Ascending aorta (tissue), 2 donors: ENCODE results near the gene FBLN1. TPM values are rescaled to one million over a fixed set of nuclear protein-coding genes. Genes with fewer than 3 reads are reported as not detected.

ENCODE experiments used
- DNase-seq, 2 donors: peaks; one replicate each; pipeline ENCODE4 v3.0.0-alpha.2; 2019; ENCODE audit warnings: low spot score in 2 of 2
- H3K27ac ChIP-seq, 2 donors: fragments of 200-600 bp; sonication (generic); one replicate each; pipeline ENCODE4 v1.5.1; 2016 to 2017; ENCODE audit warnings: mild to moderate bottlenecking in 1 of 2
- H3K27me3 ChIP-seq: fragments of 200-600 bp; sonication (generic); one replicate; pipeline ENCODE4 v1.5.1; 2017
- H3K36me3 ChIP-seq, 2 donors: fragments of 200-600 bp; sonication (generic); one replicate each; pipeline ENCODE4 v1.5.1; 2016
- H3K4me1 ChIP-seq, 2 donors: fragments of 200-600 bp; sonication (generic); one replicate each; pipeline ENCODE4 v1.5.1; 2016 to 2017; ENCODE audit warnings: mild to moderate bottlenecking in 1 of 2
- H3K4me3 ChIP-seq, 2 donors: fragments of 200-600 bp; sonication (generic); one replicate each; pipeline ENCODE4 v1.5.1; 2016 to 2017; ENCODE audit warnings: mild to moderate bottlenecking in 1 of 2
- H3K9me3 ChIP-seq, 2 donors: fragments of 200-600 bp; sonication (generic); one replicate each; pipeline ENCODE4 v1.5.1; 2016
- CTCF ChIP-seq, 3 experiments: fragments of 200-600 bp in 2 of 3; fragments of 450-650 bp in 1 of 3; sonication (generic) in 2 of 3; IDR thresholded peaks; one replicate each; pipeline ENCODE4 v1.5.1; 2016 to 2019; ENCODE audit warnings: antibody characterized with exemption in 3 of 3, mild to moderate bottlenecking in 1 of 3, moderate library complexity in 1 of 3
- intact Hi-C: fragments of 100-400 bp; cut with DNase I; formaldehyde crosslinking; loops from one replicate; pipeline ENCODE4 v1.15.1; 2023
- total RNA-seq: library from RNA; depleted of rRNA; stranded (reverse); fragments of >200 nt; gene quantifications from one replicate; pipeline ENCODE4 v1.1.0, GENCODE V29; 2016

The FBLN1 gene
- total RNA-seq, 1 donor from 2014 or later, result 580 TPM

DNA sequence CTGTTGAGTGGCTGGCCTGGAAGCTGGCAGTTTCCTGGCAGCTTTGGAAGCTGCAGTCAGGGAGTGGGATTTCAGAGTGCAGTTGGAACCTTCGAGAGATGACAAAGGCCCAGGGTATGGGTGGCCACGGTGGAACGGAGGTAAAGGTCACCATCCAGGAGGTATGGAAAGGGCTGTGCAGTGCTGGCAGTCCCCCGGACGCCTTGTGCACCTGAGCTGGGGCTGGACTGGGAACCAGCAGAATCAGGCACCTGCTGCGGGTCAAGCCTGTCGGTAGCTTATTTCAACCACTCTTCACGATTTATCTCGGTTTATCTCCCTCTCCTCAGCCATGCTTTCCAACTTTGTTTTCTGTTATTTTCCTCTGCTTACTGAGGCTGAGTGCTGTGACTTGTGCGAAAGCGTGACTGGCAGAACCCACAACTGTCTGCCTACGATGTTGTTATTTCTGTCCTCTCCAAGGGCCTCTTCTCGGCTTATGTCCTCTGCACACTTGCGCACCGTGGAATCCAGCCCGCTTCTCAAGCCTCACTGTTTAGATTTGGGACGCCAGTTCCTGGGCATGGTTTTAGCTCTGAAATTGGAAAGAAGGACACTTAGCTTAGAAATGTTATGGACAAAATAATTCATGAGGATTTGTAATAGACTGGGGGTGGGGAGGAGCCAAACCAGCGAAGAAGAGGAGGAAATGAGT, 145.0 kb downstream of the FBLN1 start:
- no peak for DNase-seq
- Histone ChIP-seq H3K27me3 (no peaks in the 10 kb centered on the region), H3K27ac (no peak overlapping the region), H3K9me3 (no peaks in the 10 kb centered on the region), H3K4me1 (peaks cover 0 to 3% of the 10 kb centered on the region in 2 donors), H3K36me3 (no peaks in the 10 kb centered on the region), H3K4me3 (no peak overlapping the region)
- intact Hi-C loops, result loop anchor here (5.0 kb wide), 2 partner anchors 70 to 110 kb away; no protein-coding TSS in a partner anchor
- no peak for TF ChIP-seq CTCF (IDR thresholded peaks at IDR 0.05)

GRCh38 chr22:45648301-45649117, 145.8 kb downstream of the FBLN1 start:
- intact Hi-C loops, result loop anchor here (5.0 kb wide), 2 partner anchors 71 to 109 kb away; no protein-coding TSS in a partner anchor
- no peak overlapping the region for H3K4me3 ChIP-seq
- no peaks in the 10 kb centered on the region for H3K36me3 ChIP-seq
- no peak for DNase-seq
- no peak overlapping the region for H3K27ac ChIP-seq
- peaks cover 0 to 3% of the 10 kb centered on the region in 2 donors for H3K4me1 ChIP-seq
- no peak for TF ChIP-seq CTCF (IDR thresholded peaks at IDR 0.05)
- no peaks in the 10 kb centered on the region for H3K27me3 ChIP-seq
- H3K9me3 ChIP-seq, result no peaks in the 10 kb centered on the region

DNA sequence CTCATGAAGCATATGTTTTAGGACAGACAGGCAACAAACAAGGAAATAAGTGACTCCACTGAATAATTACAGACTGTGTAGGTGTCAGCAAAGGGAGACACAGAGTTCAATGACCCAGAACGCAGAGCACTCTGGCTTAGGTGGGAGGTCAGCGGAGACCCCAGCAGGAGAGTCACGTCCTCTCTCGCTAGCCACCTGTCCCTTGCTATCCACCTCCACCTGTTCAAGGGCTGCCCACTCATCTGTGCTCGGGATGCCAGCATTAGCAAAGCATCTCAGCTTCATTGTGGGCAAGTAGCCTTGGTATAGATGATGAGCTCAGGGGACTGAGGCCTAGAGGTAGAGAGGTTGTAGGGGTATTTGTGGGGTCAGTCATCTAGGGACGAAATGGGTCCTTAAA, 147.1 kb downstream of the FBLN1 start:
- Histone ChIP-seq H3K4me1 (peaks cover 0 to 3% of the 10 kb centered on the region in 2 donors), H3K9me3 (no peaks in the 10 kb centered on the region), H3K27me3 (no peaks in the 10 kb centered on the region), H3K4me3 (no peak overlapping the region), H3K36me3 (no peaks in the 10 kb centered on the region), H3K27ac (no peak overlapping the region)
- no peak for DNase-seq
- TF ChIP-seq CTCF (IDR thresholded peaks at IDR 0.05), result no peak
- intact Hi-C loops, result loop anchor here (5.0 kb wide), 2 partner anchors 73 to 107 kb away; no protein-coding TSS in a partner anchor

DNA sequence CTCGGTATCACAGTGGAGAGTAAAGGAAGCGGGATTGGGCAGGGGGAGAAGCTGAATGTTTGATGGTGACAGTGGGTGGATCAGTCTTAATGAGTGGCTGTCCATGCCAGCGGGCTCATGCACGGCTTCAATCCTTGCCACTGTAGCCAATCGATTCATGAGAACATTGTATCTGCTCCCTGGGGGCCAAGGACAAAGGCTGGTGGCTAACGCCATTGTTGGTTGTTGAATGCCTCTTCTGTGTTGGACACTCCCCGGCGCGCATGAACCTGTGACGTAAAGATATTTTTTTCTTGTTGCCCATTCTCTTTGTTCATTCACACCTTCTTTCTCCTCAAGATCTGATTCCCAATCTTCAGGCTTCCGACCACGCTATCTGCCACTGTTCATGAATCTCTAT, 148.0 kb downstream of the FBLN1 start:
- no peak overlapping the region for H3K4me3 ChIP-seq
- no peak for DNase-seq
- no peak overlapping the region for H3K27ac ChIP-seq
- H3K36me3 ChIP-seq, result no peaks in the 10 kb centered on the region
- intact Hi-C loops, result no loop called here
- TF ChIP-seq CTCF (IDR thresholded peaks at IDR 0.05), result no peak
- H3K9me3 ChIP-seq, result no peaks in the 10 kb centered on the region
- no peaks in the 10 kb centered on the region for H3K27me3 ChIP-seq
- peaks cover 0 to 2% of the 10 kb centered on the region in 2 donors for H3K4me1 ChIP-seq

Other genes with a start within 250 kb of the FBLN1 start
- gene UPK3A, start 217.9 kb upstream of the FBLN1 start, total RNA-seq, result not detected
- 23.5 TPM for gene FAM118A, start 192.9 kb upstream of the FBLN1 start, total RNA-seq
- not detected for gene SMC1B, start 89.3 kb upstream of the FBLN1 start, total RNA-seq
- gene RIBC2, start 89.2 kb upstream of the FBLN1 start, total RNA-seq, result not detected
- 82.1 TPM for gene ATXN10, start 169.0 kb downstream of the FBLN1 start, total RNA-seq